VCaP (cell line): ENCODE data around the gene SLC38A7.

Experiments used
- H3K27ac ChIP-seq: fragments of 450-650 bp; 2 replicates; pipeline ENCODE4 v1.5.1; 2017
- TF ChIP-seq, protein P1 (sequence below): fragments of 450-650 bp; conservative IDR thresholded peaks from 2 replicates; pipeline ENCODE4 v1.5.1; 2017; ENCODE audit warnings: mild to moderate bottlenecking, moderate library complexity

SLC38A7 gene

DNA sequence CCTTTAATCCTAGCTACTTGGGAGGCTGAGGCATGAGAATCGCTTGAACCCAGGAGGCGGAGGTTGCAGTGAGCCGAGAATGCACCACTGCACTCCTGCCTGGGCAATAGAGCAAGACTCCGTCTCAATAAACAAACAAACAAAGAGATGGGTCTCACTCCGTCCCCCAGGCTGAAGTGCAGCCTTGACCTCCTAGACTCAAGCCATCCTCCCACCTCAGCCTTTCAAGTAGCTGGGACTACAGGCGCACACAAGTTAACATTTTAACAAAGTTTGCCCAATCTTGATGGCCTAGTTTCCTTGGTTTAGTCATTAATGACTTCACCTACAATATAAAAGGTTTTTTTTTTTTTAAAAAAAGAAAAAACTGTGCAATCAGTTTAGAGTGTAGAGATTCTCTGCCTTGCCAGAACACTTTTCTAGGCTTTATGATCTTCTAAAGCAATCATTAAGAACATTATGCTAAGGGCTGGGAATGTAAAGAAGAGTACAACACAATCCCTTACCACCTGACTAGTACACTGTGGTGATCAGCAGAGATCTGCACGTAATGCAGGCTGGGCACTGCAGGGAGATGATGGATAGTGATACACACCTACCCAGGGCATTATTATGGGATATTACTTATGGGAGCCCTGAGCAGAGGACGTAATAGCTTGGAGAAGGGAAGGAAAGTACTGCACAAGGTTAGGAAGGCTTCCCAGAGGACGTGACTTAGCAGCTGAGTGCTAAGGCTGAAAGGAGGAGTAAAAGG lies 42.6 kb upstream of the SLC38A7 start:
- TF ChIP-seq, protein P1, sequence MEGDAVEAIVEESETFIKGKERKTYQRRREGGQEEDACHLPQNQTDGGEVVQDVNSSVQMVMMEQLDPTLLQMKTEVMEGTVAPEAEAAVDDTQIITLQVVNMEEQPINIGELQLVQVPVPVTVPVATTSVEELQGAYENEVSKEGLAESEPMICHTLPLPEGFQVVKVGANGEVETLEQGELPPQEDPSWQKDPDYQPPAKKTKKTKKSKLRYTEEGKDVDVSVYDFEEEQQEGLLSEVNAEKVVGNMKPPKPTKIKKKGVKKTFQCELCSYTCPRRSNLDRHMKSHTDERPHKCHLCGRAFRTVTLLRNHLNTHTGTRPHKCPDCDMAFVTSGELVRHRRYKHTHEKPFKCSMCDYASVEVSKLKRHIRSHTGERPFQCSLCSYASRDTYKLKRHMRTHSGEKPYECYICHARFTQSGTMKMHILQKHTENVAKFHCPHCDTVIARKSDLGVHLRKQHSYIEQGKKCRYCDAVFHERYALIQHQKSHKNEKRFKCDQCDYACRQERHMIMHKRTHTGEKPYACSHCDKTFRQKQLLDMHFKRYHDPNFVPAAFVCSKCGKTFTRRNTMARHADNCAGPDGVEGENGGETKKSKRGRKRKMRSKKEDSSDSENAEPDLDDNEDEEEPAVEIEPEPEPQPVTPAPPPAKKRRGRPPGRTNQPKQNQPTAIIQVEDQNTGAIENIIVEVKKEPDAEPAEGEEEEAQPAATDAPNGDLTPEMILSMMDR: no peak
- H3K27ac ChIP-seq: no peak overlapping the region

DNA sequence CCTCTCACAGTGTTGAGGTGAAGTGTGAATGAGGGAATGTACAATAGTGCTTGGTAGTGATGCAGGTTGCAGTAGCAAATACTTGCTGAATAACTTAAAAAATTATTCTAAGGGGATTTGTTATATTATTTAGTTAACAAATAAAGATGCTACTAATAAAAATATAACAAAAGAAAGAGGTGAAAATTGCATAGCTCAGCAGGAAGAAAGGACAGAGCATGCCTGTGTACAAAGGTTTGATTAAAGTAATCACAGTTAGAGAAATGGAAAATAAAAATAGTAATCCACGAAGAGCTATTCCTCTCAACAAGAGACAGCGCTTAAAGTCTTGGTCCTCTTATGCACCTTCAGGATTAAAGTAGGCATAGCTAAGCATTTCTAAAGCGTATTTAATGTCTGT lies 38.5 kb upstream of the SLC38A7 start:
- H3K27ac ChIP-seq: no peak overlapping the region
- TF ChIP-seq, protein P1: no peak

DNA sequence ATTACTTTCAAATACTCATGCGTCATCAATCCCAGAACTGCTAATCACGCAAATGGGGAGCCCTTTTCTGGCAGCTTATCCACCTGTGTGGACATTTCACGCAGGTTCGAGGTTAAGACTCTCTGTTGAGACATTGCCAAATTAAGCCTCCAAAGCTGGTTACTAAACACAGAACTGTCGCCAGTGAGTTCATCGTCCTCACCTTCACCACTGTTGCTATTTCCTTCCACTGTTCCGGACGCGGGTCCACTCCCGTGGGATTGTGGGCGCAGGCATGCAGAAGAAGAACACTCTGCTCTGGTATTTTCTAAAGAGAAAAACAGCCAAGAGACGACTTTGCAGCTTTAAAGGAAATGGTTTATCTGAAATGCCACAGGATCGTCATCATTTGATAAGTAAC lies 33.4 kb upstream of the SLC38A7 start:
- TF ChIP-seq, protein P1: no peak
- no peak overlapping the region for H3K27ac ChIP-seq

DNA sequence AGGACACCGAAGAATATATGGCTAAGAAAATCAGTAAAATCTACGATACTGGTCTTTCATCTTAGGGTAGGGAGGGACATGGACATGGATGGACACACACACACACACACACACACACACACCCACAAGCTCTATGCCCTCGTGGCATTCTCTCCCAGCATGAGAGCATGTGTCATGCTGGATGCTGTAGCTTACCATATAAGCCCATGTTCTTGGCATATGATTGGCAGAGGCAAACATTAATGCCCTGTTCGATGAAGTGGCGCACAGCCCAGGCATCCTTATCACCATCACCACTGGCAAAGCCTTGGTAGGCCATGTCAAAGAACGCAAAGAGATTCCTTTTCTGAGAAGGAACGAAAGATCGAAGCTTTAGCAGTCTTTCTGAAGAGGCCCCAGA lies 31.9 kb upstream of the SLC38A7 start:
- TF ChIP-seq, protein P1: no peak
- H3K27ac ChIP-seq: no peak overlapping the region

DNA sequence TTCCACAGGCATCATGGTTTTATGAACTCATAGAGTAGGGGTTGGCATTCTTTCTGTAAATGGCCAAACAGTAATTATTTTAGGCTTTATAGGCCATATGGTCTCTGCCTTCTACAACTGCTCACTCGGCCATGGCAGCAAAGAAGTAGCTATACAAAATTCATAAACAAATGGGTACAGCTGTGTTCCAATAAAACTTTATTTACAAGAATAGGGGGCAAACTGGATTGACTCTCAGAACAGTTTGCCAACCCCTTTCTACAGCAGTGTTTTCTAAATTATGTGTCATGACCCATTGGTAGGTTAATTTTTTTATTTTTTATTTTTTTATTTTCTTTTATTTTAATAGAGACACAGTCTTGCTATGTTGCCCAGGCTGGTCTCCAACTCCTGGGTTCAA lies 29.2 kb upstream of the SLC38A7 start:
- TF ChIP-seq, protein P1: no peak
- no peak overlapping the region for H3K27ac ChIP-seq

DNA sequence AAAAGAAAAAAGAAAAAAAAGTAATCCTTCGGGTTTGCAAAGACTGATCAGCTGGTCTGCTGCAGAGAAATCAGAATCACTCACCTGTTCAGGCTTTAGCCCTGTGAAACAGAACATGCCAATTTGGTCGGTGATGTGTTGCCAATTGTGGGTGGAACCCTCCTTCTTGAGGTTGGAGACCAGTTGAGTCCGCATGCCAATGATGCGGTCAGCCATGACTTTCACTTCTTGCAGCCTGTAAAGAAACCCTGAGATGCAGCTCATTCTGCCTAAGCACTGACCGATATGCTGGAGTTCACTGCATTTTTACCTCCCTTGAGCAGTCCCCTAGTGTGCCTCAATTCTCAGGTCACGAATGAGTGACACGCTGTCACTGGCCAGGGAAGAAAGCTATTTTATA lies 24.8 kb upstream of the SLC38A7 start:
- no peak overlapping the region for H3K27ac ChIP-seq
- TF ChIP-seq, protein P1: no peak

DNA sequence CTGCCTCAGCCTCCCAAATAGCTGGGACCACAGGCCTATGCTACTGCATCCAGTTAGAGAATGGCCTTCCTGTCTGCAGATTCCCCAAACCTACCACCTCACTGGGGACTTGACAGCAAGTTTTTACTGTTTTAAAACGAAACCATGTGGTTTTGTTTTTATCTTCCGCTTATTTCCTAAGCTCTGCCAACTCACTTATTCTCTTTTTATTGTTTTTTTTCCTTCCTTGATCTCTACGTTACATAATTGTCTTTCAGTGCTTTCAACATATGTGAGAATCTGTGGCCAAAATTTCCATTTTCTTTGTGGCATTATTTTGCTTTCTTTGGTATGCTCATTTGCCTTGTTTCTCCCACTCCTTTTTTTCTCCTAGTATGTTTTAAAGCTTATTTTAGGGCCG lies 14.6 kb upstream of the SLC38A7 start:
- TF ChIP-seq, protein P1: no peak
- H3K27ac ChIP-seq: no peak overlapping the region
